GM12801 (cell line): Measurements from ENCODE around the gene GJC2.

Experiments
- CTCF ChIP-seq: IDR thresholded peaks from one replicate; pipeline ENCODE4 v1.5.1; 2011; ENCODE audit warnings: control low read depth; ENCODE audit not compliant: insufficient read length; ENCODE audit errors: extremely low read depth

Gene GJC2

GRCh38 chr1:228180959-228181644 lies 31.4 kb downstream of the GJC2 start:
- TF ChIP-seq CTCF: no peak

GRCh38 chr1:228181645-228182034 lies 31.9 kb downstream of the GJC2 start:
- TF ChIP-seq CTCF: no peak

- no peak for TF ChIP-seq CTCF
Observed at GRCh38 chr1:228182296-228183030, 32.7 kb downstream of the GJC2 start.

- TF ChIP-seq CTCF: no peak
Observed at GRCh38 chr1:228184152-228184551, 34.4 kb downstream of the GJC2 start.

- TF ChIP-seq CTCF: no peak
Observed at GRCh38 chr1:228185641-228185965, 35.9 kb downstream of the GJC2 start.

GRCh38 chr1:228190182-228190581 lies 40.5 kb downstream of the GJC2 start:
- TF ChIP-seq CTCF: no peak

- no peak for TF ChIP-seq CTCF
Observed at GRCh38 chr1:228190778-228191177, 41.0 kb downstream of the GJC2 start.
